GM15510 (cell line): ENCODE data around the gene NFIL3.

Experiments used
- POLR2A ChIP-seq: IDR thresholded peaks from 3 replicates; pipeline ENCODE4 v1.6.1; 2011; ENCODE audit warnings: borderline replicate concordance; ENCODE audit not compliant: insufficient read length; ENCODE audit errors: extremely low read depth

NFIL3 gene

GRCh38 chr9:91426123-91426745 lies 2.6 kb upstream of the NFIL3 start:
- no peak for TF ChIP-seq POLR2A

DNA sequence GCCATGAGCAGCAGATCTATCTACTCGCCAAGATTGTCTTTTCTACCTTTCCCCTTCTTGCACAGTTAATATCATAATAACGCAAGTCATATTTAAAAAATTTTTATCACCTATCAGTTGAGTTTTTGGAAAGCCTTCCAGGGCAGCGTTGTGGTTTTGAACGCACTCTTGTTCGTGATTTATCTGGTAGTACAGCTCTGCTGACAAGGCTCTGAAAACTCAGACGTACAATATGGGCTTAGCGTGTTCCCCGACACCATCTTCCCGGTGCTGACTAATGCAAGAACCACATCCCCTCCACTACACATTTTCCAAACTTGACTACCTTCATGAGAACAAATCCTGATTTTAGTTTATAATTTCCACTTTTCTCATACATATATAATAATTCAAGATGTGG lies 1.6 kb upstream of the NFIL3 start:
- TF ChIP-seq POLR2A = no peak

DNA sequence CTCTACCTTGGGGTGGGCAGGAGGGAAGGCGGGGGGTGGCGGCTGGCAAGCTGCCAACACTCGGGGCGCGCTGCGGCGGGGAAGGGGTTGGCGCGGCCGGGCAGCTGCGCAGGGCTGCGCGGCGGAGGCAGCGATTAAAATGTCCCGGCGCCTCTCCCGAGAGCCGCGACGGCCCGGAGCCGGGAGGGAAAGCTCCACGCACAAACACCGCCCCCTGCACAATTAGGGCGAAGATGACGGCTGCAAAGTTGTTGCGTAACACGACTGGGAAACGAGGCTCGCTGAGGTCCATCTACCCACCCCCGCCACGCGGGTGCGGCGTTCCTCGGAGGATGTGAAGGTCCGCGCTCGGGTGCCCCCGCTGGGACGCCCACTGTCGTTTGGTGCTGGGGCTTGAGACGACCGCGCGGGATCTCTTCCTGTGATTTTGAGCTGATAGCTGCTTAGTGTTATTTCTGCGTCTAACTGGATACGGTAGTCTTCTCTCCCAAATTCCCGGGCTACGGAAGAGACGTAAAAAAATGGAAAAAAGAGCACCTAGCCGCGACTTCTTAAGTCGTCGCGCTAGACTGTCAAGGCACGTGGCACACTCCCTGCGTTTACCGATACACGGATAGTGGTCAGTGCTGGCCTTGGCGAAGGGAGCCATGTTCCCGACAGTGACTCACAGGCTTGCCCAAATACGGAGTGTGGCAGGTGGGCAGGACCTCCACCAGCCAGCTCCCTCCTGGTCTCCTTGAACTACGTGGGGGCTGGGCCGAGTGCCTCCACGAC lies 958 bp upstream of the NFIL3 start:
- TF ChIP-seq POLR2A = no peak

- no peak for TF ChIP-seq POLR2A
These were observed 597 bp downstream of the NFIL3 start for GRCh38 chr9:91422758-91423711.

DNA sequence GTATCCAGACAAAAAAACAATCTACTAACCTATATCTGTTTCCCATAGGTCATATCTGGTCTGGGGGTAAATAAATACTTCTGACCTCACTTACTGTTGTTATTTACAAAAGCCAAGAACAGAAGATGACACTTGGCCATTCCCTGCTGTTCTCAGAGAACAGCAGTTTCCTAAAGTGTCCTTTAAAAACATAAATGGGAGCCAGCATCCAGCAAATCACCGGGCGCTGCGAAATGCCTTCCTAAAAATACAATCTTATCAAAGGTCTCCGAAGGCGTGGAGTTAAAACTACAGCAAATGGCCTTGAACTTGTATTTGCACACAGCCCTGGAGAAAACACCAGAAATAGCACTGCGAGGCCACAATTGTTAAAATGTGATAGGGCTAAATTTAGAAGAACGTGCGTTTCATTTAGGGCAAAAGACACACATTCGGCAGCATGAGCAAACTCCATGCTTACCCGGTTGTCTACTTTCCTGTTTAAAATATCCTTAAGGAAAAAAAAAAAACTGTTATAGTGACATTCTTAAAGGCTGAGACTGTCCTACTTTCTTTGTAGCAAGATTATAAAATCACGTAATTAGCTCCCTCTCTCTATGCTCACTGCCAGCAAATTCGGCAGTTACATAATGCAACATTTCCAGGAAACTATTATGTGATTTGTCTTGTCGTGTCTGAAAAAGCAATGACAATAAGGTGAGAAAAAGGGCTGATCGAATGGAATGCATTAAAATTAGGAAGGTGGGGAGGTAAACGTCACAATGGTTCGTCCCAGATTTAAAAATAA lies 1.5 kb downstream of the NFIL3 start:
- TF ChIP-seq POLR2A = no peak

- TF ChIP-seq POLR2A = no peak
These were observed 2.4 kb downstream of the NFIL3 start for GRCh38 chr9:91421128-91421765.

GRCh38 chr9:91420501-91421127 lies 3.0 kb downstream of the NFIL3 start:
- TF ChIP-seq POLR2A = no peak

DNA sequence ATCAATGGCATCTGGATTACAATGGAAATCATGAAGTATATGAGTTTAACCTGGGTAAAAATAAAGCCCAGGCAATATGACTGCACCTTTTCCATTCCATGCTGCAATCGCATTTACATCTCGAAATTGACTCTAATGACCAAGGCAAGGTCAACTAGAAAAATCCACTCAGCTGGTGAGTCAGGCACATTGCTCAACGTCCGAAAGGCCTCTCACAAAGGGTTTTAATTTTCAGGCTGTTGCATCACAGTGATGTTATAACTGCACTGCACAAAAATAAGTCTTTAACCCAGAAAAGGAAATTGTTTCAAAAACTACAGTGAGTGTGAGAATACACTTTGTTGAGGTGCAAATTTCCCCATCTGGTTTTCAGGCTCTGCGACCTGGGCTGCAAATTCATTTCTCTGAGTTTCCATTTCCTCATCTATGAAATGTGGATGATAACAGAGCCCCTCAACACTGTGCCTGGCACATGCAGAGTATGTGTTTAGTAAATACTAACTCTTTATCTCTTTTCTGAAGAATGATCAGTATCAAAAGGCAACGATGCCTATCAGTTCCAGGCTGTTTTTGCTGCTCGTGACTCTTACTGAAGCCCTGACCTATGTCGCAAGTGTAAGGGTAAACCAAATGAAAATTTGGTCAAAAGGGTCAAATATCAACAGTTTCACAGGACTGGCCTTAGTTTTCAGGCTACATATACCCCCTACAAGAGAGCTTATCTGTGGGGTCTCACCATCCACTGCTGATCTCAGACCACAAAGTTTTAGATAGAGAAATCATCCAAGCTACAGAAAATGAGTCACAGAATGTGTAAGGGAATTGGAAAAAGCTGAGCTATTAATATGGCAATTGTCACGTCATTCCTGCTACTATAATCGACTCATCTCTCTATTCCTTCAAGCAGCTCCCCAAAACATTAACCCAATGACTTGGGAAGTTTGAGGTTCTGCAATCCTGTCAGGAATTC lies 4.1 kb downstream of the NFIL3 start:
- TF ChIP-seq POLR2A = no peak

- TF ChIP-seq POLR2A = no peak
These were observed 5.4 kb downstream of the NFIL3 start for GRCh38 chr9:91418215-91418610.

- no peak for TF ChIP-seq POLR2A
These were observed 5.9 kb downstream of the NFIL3 start for GRCh38 chr9:91417602-91418214.

- TF ChIP-seq POLR2A = no peak
These were observed 7.4 kb downstream of the NFIL3 start for GRCh38 chr9:91416096-91416712.

- TF ChIP-seq POLR2A = no peak
These were observed 8.3 kb downstream of the NFIL3 start for GRCh38 chr9:91415290-91415689.
